HG02623 (cell line): ENCODE measurements around the gene IFNAR1.
A peak's percentile ranks its signal among the peaks of the same experiment; 100 is the strongest.
"Not testable (repeated sequence)": the region's sequence is repeated elsewhere in the genome, so short reads cannot be mapped to it uniquely, and the experiment has no call there.

Experiments used
- ATAC-seq: cut with Tn5 transposase; IDR thresholded peaks from one replicate; pipeline ENCODE4 v1.9.1; 2021; ENCODE audit warnings: moderate library complexity; ENCODE audit not compliant: unreplicated experiment

IFNAR1 gene

GRCh38 chr21:33339918-33340317, 15.1 kb downstream of the IFNAR1 start:
- ATAC-seq, result no peak

DNA sequence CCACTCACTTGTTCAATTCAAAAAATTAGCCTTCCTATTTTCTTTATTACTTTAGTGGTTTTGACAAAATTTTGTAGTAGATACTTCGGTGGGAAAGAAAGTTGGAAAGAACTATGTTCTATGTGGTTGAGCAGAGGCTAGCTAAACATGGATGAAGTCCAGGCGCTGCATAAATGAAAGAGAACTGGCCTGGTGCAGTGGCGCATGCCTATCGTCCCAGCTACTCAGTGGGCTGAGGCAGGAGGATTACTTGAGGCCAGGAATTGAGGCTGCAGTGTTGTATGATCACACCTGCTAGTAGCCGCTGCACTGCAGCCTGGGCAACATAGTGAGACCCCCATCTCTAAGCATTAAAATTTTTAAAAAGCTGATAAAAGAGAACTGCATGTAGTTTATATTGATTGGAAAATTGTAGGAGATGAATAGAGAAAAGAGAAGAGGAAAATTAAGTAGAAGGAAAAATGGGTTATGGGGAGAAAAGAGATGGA, 21.0 kb downstream of the IFNAR1 start:
- ATAC-seq, result no peak

DNA sequence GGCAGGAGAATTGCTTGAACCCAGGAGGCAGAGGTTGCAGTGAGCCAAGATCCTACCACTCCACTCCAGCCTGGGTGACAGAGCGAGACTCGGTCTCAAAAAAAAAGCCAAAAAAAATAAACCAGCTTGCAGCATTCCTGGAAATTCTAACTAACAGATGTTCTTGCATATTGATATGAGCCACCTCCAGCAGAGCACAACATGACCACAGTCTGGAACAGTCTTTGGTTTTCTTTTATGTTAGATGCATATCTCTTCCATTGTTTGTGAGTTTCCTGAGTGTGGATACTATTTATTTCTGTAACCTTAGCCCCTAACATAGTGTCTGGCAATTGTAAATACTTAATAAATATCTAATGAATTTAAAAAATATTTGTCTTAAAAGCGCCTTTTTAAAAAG, 23.9 kb downstream of the IFNAR1 start:
- no peak for ATAC-seq

DNA sequence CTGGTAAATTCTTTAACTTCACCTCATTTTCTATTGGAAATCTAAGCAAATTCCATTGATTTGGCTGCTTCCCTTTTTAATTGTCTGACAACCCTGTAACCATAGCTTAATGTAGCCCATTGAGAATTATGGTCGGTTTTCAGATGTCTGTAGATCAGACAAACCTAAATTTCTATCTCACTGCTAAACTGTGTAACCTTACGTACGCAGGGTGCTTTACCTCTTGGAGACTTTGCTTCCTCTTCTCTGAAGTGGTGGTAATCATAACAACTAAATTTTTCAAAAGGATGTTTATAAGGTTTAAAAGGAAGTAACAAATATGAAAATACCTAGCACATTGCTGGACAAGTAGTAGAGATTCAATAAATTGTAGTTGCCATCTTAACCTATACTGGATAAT, 25.9 kb downstream of the IFNAR1 start:
- no peak for ATAC-seq

- ATAC-seq, result no peak
Measured at GRCh38 chr21:33355355-33355754, 30.6 kb downstream of the IFNAR1 start.

DNA sequence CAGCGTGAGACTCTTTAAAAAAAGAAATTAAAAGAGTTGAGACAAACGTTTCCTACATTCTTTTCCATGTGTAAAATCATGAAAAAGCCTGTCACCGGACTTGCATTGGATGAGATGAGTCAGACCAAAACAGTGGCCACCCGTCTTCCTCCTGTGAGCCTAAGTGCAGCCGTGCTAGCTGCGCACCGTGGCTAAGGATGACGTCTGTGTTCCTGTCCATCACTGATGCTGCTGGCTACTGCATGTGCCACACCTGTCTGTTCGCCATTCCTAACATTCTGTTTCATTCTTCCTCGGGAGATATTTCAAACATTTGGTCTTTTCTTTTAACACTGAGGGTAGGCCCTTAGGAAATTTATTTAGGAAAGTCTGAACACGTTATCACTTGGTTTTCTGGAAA, 31.2 kb downstream of the IFNAR1 start:
- no peak for ATAC-seq

DNA sequence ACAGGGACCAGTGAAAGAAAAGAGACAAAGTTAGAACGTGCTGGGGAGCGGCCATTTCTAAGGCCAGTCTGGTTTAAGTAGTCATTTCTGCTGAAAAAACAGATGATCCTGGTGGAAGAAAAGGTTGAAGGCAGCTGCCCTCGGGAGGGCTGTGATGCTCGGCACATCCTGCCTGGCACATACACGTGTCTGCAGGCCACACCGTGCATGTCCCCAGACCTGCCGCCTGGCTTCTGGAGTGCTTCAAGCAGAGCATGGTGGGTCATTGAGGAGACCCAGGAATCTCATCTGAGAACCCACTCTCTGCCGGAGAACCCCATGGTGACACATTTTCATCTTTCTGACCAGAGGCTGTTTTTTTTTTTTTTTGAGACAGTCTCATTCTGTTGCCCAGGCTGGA, 32.4 kb downstream of the IFNAR1 start:
- no peak for ATAC-seq

DNA sequence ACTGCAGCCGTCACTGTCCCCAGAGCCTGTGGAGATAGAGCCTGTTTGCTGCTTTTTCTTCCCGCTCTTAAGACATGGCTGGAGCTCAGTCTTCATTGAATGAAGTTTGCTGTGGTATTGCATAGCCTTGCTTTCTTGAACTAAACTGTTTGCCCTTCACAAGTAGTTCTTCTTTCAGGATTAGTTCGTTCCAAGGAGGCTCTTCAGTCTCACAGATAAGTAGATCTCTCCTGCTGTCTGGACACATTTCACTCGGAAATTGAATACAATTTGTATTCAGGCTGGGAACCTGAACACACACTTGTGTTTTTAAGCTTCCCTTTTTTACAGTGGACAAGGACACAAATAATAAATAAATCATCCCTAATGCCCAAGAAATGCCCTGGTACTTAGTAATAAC, 34.7 kb downstream of the IFNAR1 start:
- ATAC-seq, result no peak

DNA sequence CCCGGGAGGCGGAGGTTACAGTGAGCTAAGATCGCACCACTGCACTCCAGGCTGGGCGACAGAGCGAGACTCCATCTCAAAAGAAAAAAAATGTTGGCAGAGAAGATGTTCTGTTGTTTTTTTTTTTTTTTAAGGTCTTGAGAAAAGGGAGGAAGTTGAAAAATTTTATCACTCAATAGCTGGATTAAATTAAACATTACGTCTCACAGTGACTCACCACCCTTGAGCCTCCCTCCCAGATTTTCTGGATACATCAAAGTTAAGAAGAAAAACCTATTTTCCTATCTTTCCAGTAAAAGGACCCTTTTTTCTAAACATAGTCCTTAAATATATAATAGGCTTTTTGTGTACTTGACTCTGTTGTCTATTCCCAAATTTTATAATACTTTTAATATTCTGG, 35.5 kb downstream of the IFNAR1 start:
- ATAC-seq, result no peak

GRCh38 chr21:33360881-33361602, 36.3 kb downstream of the IFNAR1 start:
- ATAC-seq, result peak; percentile 58

DNA sequence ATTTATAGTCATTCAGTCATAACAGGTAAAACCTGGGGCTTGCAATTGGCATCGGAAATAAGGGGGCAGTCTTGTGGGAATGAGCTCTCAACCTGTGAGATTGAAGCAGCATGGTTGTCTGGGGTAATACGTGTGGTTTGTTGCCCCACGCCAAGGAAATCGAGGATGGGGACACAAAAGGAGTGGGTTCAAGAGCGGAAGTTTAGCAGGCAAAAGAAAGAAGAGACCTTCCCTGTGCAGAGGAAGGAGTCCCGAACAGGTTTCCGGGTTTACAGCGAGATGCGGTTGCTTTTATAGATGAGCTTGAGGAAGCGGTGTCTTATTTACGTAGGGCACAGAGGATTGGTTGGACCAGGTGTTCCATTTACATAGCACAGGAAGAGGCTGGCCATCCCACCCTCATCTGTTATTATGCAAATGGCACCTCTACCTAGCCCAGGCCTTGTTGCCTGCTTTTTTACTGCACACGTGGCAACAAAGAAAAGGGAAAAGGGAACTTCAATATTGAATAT, 37.3 kb downstream of the IFNAR1 start:
- ATAC-seq, result no peak

DNA sequence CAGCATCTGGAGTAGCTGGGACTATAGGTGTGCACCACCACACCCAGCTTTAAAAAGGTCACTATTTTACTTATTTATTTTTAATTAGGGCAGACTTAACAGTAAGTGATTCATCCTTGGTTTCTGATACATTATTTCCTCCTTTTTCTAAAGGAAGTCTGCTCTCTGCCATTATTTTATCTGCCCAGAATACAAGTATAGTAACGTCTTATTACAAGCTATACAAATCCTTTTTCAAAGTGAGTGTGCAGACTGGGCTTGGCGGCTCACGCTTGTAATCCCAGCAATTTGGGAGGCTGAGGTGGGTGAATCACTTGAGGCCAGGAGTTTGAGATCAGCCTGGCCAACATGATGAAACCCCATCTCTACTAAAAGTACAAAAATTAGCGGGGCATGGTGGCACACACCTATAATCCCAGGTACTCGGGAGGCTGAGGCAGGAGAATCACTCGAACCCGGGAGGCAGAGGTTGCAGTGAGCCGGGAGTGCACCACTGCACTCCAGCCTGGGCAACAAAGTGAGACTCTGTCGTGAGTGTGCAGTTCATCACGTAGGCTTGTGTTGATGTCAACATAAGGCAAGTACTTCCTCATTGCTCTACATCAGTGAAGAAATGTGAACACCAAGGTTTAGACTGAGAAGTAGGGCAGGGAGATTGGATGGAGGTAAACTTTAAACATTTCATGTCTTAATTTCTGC, 39.3 kb downstream of the IFNAR1 start:
- ATAC-seq, result not testable (repeated sequence)

DNA sequence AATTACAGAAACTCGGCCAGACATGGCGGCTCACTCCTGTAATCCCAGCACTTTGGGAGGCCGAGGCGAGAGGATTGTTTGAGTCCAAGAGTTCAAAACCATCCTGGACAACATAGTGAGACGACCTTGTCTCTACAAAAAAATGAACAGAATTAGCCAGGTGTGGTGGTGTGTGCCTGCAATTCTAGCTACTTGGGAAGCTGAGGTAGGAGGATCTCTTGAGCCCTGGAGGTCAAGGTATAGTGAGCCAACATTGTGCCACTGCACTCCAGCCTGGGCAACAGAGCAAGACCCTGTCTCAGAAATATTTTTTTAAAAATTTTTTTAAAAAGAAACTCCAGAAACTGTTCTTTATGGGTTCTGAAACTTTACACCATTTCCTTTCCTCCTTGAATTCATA, 40.1 kb downstream of the IFNAR1 start:
- no peak for ATAC-seq

- no peak for ATAC-seq
Measured at GRCh38 chr21:33367309-33367973, 42.7 kb downstream of the IFNAR1 start.

DNA sequence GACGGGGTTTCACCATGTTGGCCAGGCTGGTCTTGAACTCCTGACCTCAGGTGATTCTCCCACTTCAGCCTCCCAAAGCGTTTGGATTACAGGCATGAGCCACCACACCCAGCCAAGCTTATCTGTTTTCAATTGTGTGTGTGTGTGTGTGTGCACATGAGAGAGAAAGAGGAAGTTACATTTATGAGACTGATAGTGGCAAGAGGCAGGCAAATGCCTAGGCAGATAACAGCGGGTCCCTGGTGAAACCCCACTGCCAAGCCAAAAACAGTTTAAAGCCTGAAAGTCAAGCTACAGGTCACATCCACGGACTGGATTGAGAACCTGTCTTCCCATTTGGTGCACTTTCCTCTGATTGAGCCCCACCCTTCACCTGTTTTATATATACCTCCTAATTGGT, 43.4 kb downstream of the IFNAR1 start:
- ATAC-seq, result no peak

DNA sequence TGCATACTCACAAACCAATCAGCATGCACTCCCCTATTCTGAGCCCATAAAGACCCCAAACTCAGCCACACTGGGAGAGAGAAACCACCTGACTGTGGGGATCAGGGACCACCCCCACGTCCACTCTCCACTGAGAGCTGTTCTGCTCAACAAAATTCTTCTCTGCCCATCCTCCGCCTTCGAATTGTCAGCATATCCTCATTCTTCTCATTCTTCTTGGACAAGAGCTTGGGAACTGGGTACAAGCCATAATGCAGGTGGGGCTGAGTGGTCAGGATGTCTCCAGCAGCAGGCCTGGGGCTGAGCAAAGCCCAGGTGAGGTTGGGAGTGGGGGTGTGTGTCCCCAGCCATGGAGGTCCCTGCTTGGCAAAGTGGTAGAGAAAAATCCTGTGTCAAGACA, 43.8 kb downstream of the IFNAR1 start:
- no peak for ATAC-seq

DNA sequence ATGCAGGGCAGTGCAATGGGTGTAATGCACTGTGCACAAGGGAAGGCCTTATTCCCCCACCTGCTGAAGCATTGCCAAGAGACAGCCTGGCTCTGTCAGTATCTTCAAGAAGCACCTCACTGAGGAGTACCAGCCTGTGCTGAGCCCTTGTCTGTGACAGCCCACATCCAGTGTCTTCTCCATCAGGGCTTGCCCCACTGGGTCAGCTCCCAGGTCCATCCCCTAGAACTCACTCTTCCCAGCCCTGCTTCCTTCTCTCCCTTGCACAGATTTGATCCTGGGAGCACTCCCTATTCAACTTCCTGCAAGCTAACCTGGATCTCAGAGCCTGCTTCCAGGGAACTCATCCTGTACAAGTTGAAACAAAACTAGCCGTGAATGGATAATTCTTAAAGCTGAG, 44.8 kb downstream of the IFNAR1 start:
- no peak for ATAC-seq

DNA sequence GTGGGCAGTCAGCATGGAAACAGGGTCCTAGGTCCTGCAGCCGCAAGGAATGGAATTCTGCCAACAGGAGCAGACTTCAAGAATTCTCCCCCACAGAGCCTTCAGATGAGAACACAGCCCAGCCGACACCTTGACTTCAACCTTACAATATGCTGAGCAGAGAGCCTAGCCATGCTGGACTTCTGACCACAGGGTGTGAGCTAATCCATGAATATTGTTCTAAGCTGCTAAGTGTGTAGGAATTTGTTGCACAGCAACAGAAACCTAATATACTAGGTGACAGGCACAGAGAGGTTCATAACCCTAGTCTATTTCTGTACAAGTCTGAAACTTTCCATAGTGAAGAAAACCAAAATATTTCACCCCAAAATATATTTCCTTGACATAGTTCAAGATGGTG, 45.5 kb downstream of the IFNAR1 start:
- ATAC-seq, result no peak

DNA sequence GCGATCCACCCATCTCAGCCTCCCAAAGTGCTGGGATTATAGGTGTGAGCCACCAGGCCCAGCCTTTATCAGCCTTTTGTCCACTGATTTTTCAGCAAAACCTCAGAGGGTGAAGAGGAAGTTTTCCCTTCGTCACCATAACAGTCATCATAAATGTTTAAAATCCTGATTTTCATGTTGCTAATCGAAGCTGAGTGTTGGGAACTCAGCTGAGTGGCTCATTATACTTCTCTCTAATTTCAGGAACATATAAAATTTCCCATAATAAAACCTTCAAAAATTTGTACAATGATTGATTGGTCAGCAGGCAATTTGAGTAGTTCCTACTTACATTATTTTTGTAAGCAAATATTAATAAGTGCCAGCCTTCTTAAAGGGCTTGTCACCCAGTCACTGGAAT, 46.6 kb downstream of the IFNAR1 start:
- ATAC-seq, result no peak

GRCh38 chr21:33372582-33372981, 47.8 kb downstream of the IFNAR1 start:
- no peak for ATAC-seq

- no peak for ATAC-seq
Measured at GRCh38 chr21:33373451-33373850, 48.7 kb downstream of the IFNAR1 start.

DNA sequence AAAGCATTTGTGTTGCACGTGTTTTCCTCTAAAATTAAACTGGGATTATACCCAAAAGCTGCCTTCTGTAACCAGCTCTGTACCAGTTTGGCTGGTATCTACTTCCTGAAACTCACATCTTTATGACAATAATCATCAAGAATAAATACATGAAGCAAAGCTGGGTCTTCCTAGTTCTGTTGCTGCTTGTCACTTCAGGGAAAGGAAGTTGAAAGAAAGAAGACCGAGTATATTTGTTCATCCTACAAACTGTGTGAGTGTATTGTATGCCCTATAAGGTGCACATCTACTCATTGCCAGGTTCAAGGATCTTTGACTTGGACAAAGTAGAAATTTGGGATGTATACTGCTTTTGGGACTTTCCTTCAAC, 49.3 kb downstream of the IFNAR1 start:
- no peak for ATAC-seq
